Neural cell (in vitro differentiated cells): ENCODE results near the gene SFXN3.

Experiments
- SMC3 ChIP-seq: fragments of 450-650 bp; conservative IDR thresholded peaks from 2 replicates; pipeline ENCODE4 v1.6.1; 2014; ENCODE audit warnings: antibody characterized with exemption, mild to moderate bottlenecking, moderate library complexity; ENCODE audit not compliant: poor library complexity
- TAF1 ChIP-seq: IDR thresholded peaks from 2 replicates; pipeline ENCODE4 v1.6.1; 2012; ENCODE audit warnings: low read depth
- TF ChIP-seq, protein P1 (sequence below): fragments of 450-650 bp; IDR thresholded peaks from 2 replicates; pipeline ENCODE4 v1.5.1; 2014; ENCODE audit warnings: antibody characterized with exemption, mild to moderate bottlenecking, moderate library complexity; ENCODE audit not compliant: poor library complexity, severe bottlenecking
- TF ChIP-seq, protein P2 (sequence below): IDR thresholded peaks from 2 replicates; pipeline ENCODE4 v1.6.1; 2012; ENCODE audit warnings: borderline replicate concordance

DNA sequence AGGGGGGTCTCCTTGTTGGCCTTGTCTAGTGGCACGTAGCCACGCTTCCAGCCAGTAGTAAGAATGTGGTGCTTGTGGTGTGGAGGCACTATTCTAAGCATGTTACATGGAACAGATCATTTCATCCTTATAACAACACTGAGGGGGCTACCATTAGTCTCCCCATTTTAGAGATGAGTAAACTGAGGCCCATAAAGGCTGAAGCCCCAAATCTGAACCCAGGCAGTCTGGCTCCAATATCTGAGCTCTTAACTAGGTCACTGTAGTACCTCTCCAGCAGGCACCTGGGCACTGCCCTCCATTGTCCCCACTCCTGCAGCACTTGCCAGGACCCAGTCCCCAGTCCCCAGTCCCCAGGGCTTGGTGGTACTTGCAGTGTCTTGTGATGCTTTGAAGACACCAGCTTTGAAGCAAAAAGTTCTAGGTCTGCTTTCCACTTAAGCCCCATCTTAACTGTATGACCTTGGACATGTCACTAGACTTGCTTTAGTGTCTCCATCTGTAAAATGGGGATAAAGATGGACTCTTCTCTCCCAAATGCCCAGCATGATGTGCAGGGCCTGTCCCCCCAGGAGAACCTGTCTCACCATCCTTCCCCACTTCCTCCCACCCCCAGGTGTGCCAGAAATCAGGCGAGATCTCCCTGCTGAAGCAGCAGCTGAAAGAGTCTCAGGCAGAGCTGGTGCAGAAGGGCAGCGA, 25.0 kb upstream of the SFXN3 start:
- TF ChIP-seq SMC3 = no peak
- TF ChIP-seq, protein P1, sequence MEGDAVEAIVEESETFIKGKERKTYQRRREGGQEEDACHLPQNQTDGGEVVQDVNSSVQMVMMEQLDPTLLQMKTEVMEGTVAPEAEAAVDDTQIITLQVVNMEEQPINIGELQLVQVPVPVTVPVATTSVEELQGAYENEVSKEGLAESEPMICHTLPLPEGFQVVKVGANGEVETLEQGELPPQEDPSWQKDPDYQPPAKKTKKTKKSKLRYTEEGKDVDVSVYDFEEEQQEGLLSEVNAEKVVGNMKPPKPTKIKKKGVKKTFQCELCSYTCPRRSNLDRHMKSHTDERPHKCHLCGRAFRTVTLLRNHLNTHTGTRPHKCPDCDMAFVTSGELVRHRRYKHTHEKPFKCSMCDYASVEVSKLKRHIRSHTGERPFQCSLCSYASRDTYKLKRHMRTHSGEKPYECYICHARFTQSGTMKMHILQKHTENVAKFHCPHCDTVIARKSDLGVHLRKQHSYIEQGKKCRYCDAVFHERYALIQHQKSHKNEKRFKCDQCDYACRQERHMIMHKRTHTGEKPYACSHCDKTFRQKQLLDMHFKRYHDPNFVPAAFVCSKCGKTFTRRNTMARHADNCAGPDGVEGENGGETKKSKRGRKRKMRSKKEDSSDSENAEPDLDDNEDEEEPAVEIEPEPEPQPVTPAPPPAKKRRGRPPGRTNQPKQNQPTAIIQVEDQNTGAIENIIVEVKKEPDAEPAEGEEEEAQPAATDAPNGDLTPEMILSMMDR = no peak
- no peak for TF ChIP-seq TAF1
- TF ChIP-seq, protein P2, sequence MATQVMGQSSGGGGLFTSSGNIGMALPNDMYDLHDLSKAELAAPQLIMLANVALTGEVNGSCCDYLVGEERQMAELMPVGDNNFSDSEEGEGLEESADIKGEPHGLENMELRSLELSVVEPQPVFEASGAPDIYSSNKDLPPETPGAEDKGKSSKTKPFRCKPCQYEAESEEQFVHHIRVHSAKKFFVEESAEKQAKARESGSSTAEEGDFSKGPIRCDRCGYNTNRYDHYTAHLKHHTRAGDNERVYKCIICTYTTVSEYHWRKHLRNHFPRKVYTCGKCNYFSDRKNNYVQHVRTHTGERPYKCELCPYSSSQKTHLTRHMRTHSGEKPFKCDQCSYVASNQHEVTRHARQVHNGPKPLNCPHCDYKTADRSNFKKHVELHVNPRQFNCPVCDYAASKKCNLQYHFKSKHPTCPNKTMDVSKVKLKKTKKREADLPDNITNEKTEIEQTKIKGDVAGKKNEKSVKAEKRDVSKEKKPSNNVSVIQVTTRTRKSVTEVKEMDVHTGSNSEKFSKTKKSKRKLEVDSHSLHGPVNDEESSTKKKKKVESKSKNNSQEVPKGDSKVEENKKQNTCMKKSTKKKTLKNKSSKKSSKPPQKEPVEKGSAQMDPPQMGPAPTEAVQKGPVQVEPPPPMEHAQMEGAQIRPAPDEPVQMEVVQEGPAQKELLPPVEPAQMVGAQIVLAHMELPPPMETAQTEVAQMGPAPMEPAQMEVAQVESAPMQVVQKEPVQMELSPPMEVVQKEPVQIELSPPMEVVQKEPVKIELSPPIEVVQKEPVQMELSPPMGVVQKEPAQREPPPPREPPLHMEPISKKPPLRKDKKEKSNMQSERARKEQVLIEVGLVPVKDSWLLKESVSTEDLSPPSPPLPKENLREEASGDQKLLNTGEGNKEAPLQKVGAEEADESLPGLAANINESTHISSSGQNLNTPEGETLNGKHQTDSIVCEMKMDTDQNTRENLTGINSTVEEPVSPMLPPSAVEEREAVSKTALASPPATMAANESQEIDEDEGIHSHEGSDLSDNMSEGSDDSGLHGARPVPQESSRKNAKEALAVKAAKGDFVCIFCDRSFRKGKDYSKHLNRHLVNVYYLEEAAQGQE = no peak
